Measurements from ENCODE around the gene RPS6KL1. TPM values are rescaled to one million over a fixed set of nuclear protein-coding genes. Genes with fewer than 3 reads are reported as not detected.
"Not testable (repeated sequence)": the region's sequence is repeated elsewhere in the genome, so short reads cannot be mapped to it uniquely, and the experiment has no call there.

RPS6KL1 gene
- total RNA-seq, 1 donor = 0.36 TPM

- no peak for TF ChIP-seq CTCF (IDR thresholded peaks at IDR 0.05; ENCODE audit: extremely low read depth, low read depth, low read length)
- Histone ChIP-seq H3K9me3 (ENCODE audit: low read depth, low read length) (no peaks in the 10 kb centered on the region), H3K4me2 (ENCODE audit: insufficient read depth, low read length) (no peak overlapping the region), H3K27ac (ENCODE audit: low read depth, low read length) (no peak overlapping the region), H3K27me3 (ENCODE audit: insufficient read depth, low read length) (no peaks in the 10 kb centered on the region), H3K79me2 (ENCODE audit: insufficient read depth, low read length) (no peaks in the 10 kb centered on the region), H3K4me3 (ENCODE audit: insufficient read depth, low read length) (no peak overlapping the region), H2AFZ (ENCODE audit: low read length) (peak overlapping the region; percentile 25), H3K4me1 (ENCODE audit: insufficient read depth, low read length) (peaks cover 1% of the 10 kb centered on the region), H4K20me1 (ENCODE audit: insufficient read depth, low read length) (no peaks in the 10 kb centered on the region), H3K36me3 (ENCODE audit: insufficient read depth, low read length) (no peaks in the 10 kb centered on the region)
- peak; percentile 47 for DNase-seq (ENCODE audit: insufficient read length, low spot score, missing footprints)
Measured at GRCh38 chr14:74934041-74934440, 11.0 kb upstream of the RPS6KL1 start.

GRCh38 chr14:74932936-74933335, 9.9 kb upstream of the RPS6KL1 start:
- H3K79me2 ChIP-seq (ENCODE audit: insufficient read depth, low read length); H3K36me3 ChIP-seq (ENCODE audit: insufficient read depth, low read length); H3K4me3 ChIP-seq (ENCODE audit: insufficient read depth, low read length); H3K27me3 ChIP-seq (ENCODE audit: insufficient read depth, low read length); H3K9me3 ChIP-seq (ENCODE audit: low read depth, low read length); H4K20me1 ChIP-seq (ENCODE audit: insufficient read depth, low read length); H3K27ac ChIP-seq (ENCODE audit: low read depth, low read length); H3K4me1 ChIP-seq (ENCODE audit: insufficient read depth, low read length); DNase-seq (ENCODE audit: insufficient read length, low spot score, missing footprints): not testable (repeated sequence)
- H2AFZ ChIP-seq (ENCODE audit: low read length) = peak overlapping the region; percentile 48
- H3K4me2 ChIP-seq (ENCODE audit: insufficient read depth, low read length) = peak overlapping the region; percentile 54

GRCh38 chr14:74932401-74932901, 9.4 kb upstream of the RPS6KL1 start:
- peak; percentile 66 for DNase-seq (ENCODE audit: insufficient read length, low spot score, missing footprints)
- Histone ChIP-seq H2AFZ (ENCODE audit: low read length) (peak overlapping the region; percentile 48), H4K20me1 (ENCODE audit: insufficient read depth, low read length) (no peaks in the 10 kb centered on the region), H3K27ac (ENCODE audit: low read depth, low read length) (no peak overlapping the region), H3K27me3 (ENCODE audit: insufficient read depth, low read length) (no peaks in the 10 kb centered on the region), H3K4me2 (ENCODE audit: insufficient read depth, low read length) (peak overlapping the region; percentile 54), H3K4me3 (ENCODE audit: insufficient read depth, low read length) (no peak overlapping the region), H3K9me3 (ENCODE audit: low read depth, low read length) (no peaks in the 10 kb centered on the region), H3K36me3 (ENCODE audit: insufficient read depth, low read length) (no peaks in the 10 kb centered on the region), H3K79me2 (ENCODE audit: insufficient read depth, low read length) (no peaks in the 10 kb centered on the region), H3K4me1 (ENCODE audit: insufficient read depth, low read length) (no peaks in the 10 kb centered on the region)
- TF ChIP-seq CTCF (IDR thresholded peaks at IDR 0.05; ENCODE audit: extremely low read depth, low read depth, low read length) = no peak

GRCh38 chr14:74931744-74932143, 8.7 kb upstream of the RPS6KL1 start:
- H3K79me2 ChIP-seq (ENCODE audit: insufficient read depth, low read length) = not testable (repeated sequence)

GRCh38 chr14:74929242-74929641, 6.2 kb upstream of the RPS6KL1 start:
- no peak overlapping the region for H3K4me3 ChIP-seq (ENCODE audit: insufficient read depth, low read length)
- no peaks in the 10 kb centered on the region for H4K20me1 ChIP-seq (ENCODE audit: insufficient read depth, low read length)
- H3K4me2 ChIP-seq (ENCODE audit: insufficient read depth, low read length) = no peak overlapping the region
- no peak for DNase-seq (ENCODE audit: insufficient read length, low spot score, missing footprints)
- TF ChIP-seq CTCF (IDR thresholded peaks at IDR 0.05; ENCODE audit: extremely low read depth, low read depth, low read length) = no peak
- no peak overlapping the region for H3K27ac ChIP-seq (ENCODE audit: low read depth, low read length)
- H3K36me3 ChIP-seq (ENCODE audit: insufficient read depth, low read length) = no peaks in the 10 kb centered on the region
- no peaks in the 10 kb centered on the region for H3K27me3 ChIP-seq (ENCODE audit: insufficient read depth, low read length)
- no peaks in the 10 kb centered on the region for H3K79me2 ChIP-seq (ENCODE audit: insufficient read depth, low read length)
- H2AFZ ChIP-seq (ENCODE audit: low read length) = no peak overlapping the region
- H3K4me1 ChIP-seq (ENCODE audit: insufficient read depth, low read length) = no peaks in the 10 kb centered on the region
- no peaks in the 10 kb centered on the region for H3K9me3 ChIP-seq (ENCODE audit: low read depth, low read length)

More at GRCh38 chr14:74931744-74932143, 8.7 kb upstream of the RPS6KL1 start:
- not testable (repeated sequence) for DNase-seq (ENCODE audit: insufficient read length, low spot score, missing footprints); H3K4me2 ChIP-seq (ENCODE audit: insufficient read depth, low read length); H2AFZ ChIP-seq (ENCODE audit: low read length); H3K4me3 ChIP-seq (ENCODE audit: insufficient read depth, low read length); H3K36me3 ChIP-seq (ENCODE audit: insufficient read depth, low read length); H3K27me3 ChIP-seq (ENCODE audit: insufficient read depth, low read length); H4K20me1 ChIP-seq (ENCODE audit: insufficient read depth, low read length); H3K27ac ChIP-seq (ENCODE audit: low read depth, low read length); H3K4me1 ChIP-seq (ENCODE audit: insufficient read depth, low read length); H3K9me3 ChIP-seq (ENCODE audit: low read depth, low read length)

Measured in osteoblast (primary cell).